ENCODE data around the gene RAB36.

DNA sequence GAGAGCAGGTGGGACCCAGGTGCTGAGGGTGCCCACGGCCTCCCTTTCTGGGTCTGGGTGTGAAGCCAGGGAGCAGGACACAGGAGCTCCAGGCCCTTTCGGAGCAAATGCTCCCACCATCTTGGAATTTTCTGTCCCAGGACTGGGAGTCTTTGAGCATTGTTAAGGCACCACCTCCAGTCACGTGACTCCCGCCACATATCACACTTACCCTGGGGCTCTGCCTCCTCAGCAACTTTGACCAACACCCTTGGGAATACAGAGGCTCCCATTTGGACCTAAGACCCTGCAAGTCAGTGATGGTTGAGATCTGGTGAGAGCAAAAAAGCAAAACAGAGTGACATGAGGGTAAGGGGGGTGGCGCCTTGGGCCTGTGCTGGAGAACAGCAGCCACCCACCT is 39.4 kb upstream of the RAB36 start:
- TF ChIP-seq EZH2 (IDR thresholded peaks at IDR 0.05; ENCODE audit: borderline replicate concordance, low read length) = no peak
- TF ChIP-seq, protein P1, sequence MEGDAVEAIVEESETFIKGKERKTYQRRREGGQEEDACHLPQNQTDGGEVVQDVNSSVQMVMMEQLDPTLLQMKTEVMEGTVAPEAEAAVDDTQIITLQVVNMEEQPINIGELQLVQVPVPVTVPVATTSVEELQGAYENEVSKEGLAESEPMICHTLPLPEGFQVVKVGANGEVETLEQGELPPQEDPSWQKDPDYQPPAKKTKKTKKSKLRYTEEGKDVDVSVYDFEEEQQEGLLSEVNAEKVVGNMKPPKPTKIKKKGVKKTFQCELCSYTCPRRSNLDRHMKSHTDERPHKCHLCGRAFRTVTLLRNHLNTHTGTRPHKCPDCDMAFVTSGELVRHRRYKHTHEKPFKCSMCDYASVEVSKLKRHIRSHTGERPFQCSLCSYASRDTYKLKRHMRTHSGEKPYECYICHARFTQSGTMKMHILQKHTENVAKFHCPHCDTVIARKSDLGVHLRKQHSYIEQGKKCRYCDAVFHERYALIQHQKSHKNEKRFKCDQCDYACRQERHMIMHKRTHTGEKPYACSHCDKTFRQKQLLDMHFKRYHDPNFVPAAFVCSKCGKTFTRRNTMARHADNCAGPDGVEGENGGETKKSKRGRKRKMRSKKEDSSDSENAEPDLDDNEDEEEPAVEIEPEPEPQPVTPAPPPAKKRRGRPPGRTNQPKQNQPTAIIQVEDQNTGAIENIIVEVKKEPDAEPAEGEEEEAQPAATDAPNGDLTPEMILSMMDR (conservative IDR thresholded peaks at IDR 0.05 in 1 of 2, IDR thresholded peaks at IDR 0.05 in 1 of 2; ENCODE audit: extremely low read depth in 1 of 2, insufficient read depth in 1 of 2, low read depth in 1 of 2, low read length in 2 of 2) = no peak
